ENCODE data around the gene SUPT5H.

DNA sequence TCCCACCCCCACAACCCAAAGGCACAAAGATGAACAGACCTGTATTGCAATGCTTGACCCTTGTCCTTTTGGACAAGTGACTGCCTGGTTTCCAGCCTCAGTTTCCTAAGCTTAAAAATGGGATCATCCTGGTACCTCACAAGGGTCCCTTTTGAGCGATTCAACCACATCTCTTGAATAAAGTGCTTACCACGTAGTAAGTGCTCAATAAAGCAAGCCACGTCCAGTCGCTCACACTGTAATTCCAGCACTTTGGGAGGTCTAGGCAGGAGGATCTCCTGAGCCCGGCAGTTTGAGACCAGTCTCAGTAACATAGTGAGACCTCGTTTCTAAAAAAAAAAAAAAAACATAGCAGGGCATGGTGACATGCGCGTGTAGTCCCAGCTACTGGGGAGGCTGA, 54.5 kb downstream of the SUPT5H start:
- TF ChIP-seq, protein P1, sequence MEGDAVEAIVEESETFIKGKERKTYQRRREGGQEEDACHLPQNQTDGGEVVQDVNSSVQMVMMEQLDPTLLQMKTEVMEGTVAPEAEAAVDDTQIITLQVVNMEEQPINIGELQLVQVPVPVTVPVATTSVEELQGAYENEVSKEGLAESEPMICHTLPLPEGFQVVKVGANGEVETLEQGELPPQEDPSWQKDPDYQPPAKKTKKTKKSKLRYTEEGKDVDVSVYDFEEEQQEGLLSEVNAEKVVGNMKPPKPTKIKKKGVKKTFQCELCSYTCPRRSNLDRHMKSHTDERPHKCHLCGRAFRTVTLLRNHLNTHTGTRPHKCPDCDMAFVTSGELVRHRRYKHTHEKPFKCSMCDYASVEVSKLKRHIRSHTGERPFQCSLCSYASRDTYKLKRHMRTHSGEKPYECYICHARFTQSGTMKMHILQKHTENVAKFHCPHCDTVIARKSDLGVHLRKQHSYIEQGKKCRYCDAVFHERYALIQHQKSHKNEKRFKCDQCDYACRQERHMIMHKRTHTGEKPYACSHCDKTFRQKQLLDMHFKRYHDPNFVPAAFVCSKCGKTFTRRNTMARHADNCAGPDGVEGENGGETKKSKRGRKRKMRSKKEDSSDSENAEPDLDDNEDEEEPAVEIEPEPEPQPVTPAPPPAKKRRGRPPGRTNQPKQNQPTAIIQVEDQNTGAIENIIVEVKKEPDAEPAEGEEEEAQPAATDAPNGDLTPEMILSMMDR (IDR thresholded peaks at IDR 0.05; ENCODE audit: poor library complexity), result no peak
- no peak for TF ChIP-seq EZH2phosphoT487 (IDR thresholded peaks at IDR 0.05; ENCODE audit: low read depth, severe bottlenecking, unreplicated experiment)
- TF ChIP-seq EZH2 (IDR thresholded peaks at IDR 0.05; ENCODE audit: borderline replicate concordance), result no peak

Data from hepatocyte (in vitro differentiated cells).